Astrocyte of the hippocampus (primary cell): ENCODE measurements around the gene FOSB.

Experiments
- DNase-seq: peaks from one replicate; pipeline ENCODE4 v3.0.0; 2011; ENCODE audit warnings: low read depth, low spot score

Gene FOSB

GRCh38 chr19:45468159-45468651, 409 bp downstream of the FOSB start:
- DNase-seq, result peak; percentile 51

DNA sequence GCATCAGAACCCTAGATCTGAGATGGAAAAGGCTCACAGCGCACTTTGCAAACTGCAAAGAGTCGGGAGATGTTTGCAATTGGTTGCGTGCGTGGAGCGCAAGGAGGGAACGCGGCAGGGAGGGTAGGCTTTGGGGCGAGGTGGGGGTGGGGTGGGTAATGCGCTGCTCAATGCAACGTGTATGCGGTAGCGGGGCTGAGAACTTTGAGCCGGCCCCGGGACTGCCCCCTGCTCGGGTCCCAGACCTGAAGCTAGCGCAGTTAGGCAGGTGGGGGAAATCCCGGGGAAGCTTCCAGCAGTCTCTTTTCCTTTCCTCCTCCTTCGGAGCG, 971 bp downstream of the FOSB start:
- DNase-seq, result no peak

GRCh38 chr19:45469132-45469944, 1.5 kb downstream of the FOSB start:
- DNase-seq, result peak; percentile 97

DNA sequence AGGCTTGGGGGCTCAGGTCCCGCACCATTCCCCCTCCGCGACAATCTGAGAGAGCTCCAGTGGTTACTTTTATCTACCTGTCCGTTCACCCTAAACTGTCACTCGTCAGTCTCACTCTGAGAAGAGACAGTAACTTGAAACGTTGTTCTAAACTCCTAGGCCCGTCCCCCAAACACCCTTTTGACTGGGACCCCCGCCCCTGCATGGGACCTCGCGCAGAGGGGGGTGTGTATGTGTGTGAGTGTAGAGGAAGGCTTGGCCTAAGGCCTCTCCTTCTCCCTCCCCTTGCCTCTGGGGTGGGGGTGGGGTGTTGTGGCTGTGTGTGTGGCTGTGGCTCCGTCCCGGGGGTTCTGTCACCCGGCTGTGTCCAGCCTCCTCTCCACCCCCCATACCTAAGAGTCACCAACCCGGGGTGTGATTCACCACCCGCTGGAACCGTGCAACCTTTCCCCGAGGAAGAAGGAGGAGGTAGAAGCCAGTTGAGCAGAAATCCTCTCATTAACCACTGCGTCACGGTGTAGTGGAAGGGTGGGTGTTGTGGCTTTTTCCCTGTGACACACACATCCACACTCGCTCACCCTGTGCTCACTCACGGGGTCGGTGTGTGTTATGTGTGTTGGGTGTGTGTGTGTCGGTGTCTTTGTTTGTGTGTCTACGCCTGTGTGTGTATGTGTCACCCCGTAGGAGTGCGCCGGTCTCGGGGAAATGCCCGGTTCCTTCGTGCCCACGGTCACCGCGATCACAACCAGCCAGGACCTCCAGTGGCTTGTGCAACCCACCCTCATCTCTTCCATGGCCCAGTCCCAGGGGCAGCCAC, 2.4 kb downstream of the FOSB start:
- DNase-seq, result peak; percentile 82

DNA sequence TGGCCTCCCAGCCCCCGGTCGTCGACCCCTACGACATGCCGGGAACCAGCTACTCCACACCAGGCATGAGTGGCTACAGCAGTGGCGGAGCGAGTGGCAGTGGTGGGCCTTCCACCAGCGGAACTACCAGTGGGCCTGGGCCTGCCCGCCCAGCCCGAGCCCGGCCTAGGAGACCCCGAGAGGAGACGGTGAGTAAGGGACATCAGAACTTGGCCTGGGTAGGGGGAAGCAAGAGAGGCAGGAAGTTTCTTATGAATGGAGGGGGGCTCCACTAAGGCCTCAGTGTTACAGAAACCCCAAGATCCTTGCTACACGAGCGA, 2.9 kb downstream of the FOSB start:
- no peak for DNase-seq

- peak; percentile 22 for DNase-seq
Measured at GRCh38 chr19:45471111-45471930, 3.5 kb downstream of the FOSB start.

DNA sequence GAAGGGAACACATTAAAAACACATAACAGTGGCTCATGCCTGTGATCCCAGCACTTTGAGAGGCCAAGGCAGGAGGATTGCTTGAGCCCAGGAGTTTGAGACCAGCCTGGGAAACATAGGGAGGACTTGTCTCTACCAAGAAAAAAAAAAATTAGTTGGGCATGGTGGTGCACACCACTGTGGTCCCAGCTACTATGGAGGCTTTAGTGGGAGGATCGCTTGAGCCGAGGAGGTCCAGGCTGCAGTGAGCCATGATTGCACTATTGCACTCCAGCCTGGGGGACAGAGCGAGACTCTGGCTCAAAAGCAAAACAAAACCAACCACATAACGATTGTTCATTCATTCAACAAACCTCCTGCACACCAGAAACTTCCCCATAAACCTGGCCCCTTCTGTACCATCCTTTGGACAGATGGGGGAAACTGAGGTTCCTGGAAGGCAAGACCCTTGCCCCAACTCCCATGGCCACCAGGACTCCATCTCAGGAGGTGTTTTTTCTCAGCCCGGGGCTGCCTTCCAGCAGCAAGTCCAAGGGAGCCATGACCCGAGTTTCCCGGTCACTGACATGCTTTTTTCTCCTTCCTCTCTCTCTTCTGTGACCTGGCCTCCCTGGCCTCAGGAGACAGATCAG, 4.3 kb downstream of the FOSB start:
- DNase-seq, result peak; percentile 39

DNA sequence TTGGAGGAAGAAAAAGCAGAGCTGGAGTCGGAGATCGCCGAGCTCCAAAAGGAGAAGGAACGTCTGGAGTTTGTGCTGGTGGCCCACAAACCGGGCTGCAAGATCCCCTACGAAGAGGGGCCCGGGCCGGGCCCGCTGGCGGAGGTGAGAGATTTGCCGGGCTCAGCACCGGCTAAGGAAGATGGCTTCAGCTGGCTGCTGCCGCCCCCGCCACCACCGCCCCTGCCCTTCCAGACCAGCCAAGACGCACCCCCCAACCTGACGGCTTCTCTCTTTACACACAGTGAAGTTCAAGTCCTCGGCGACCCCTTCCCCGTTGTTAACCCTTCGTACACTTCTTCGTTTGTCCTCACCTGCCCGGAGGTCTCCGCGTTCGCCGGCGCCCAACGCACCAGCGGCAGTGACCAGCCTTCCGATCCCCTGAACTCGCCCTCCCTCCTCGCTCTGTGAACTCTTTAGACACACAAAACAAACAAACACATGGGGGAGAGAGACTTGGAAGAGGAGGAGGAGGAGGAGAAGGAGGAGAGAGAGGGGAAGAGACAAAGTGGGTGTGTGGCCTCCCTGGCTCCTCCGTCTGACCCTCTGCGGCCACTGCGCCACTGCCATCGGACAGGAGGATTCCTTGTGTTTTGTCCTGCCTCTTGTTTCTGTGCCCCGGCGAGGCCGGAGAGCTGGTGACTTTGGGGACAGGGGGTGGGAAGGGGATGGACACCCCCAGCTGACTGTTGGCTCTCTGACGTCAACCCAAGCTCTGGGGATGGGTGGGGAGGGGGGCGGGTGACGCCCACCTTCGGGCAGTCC, 5.0 kb downstream of the FOSB start:
- peak; percentile 43 for DNase-seq

DNA sequence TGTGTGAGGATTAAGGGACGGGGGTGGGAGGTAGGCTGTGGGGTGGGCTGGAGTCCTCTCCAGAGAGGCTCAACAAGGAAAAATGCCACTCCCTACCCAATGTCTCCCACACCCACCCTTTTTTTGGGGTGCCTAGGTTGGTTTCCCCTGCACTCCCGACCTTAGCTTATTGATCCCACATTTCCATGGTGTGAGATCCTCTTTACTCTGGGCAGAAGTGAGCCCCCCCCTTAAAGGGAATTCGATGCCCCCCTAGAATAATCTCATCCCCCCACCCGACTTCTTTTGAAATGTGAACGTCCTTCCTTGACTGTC, 5.5 kb downstream of the FOSB start:
- DNase-seq, result peak; percentile 15

DNA sequence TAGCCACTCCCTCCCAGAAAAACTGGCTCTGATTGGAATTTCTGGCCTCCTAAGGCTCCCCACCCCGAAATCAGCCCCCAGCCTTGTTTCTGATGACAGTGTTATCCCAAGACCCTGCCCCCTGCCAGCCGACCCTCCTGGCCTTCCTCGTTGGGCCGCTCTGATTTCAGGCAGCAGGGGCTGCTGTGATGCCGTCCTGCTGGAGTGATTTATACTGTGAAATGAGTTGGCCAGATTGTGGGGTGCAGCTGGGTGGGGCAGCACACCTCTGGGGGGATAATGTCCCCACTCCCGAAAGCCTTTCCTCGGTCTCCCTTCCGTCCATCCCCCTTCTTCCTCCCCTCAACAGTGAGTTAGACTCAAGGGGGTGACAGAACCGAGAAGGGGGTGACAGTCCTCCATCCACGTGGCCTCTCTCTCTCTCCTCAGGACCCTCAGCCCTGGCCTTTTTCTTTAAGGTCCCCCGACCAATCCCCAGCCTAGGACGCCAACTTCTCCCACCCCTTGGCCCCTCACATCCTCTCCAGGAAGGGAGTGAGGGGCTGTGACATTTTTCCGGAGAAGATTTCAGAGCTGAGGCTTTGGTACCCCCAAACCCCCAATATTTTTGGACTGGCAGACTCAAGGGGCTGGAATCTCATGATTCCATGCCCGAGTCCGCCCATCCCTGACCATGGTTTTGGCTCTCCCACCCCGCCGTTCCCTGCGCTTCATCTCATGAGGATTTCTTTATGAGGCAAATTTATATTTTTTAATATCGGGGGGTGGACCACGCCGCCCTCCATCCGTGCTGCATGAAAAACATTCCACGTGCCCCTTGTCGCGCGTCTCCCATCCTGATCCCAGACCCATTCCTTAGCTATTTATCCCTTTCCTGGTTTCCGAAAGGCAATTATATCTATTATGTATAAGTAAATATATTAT, 6.1 kb downstream of the FOSB start:
- peak; percentile 34 for DNase-seq

DNA sequence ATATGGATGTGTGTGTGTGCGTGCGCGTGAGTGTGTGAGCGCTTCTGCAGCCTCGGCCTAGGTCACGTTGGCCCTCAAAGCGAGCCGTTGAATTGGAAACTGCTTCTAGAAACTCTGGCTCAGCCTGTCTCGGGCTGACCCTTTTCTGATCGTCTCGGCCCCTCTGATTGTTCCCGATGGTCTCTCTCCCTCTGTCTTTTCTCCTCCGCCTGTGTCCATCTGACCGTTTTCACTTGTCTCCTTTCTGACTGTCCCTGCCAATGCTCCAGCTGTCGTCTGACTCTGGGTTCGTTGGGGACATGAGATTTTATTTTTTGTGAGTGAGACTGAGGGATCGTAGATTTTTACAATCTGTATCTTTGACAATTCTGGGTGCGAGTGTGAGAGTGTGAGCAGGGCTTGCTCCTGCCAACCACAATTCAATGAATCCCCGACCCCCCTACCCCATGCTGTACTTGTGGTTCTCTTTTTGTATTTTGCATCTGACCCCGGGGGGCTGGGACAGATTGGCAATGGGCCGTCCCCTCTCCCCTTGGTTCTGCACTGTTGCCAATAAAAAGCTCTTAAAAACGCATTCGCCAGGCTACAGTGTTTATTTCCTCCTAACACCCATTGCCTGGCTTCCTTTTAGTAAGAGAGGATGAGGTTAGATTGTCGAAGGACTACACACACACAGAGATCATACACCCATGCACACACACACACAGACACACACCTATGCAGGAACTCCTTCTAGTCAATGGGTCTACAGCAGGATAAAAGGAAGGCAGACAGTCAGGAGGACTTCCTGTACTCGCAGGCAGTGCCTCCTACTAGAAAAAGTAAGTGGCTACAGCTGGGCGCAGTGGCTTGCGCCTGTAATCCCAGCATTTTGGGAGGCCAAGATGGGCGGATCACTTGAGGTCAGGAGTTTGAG, 7.1 kb downstream of the FOSB start:
- peak; percentile 45 for DNase-seq

GRCh38 chr19:45475537-45476291, 7.9 kb downstream of the FOSB start:
- peak; percentile 62 for DNase-seq

DNA sequence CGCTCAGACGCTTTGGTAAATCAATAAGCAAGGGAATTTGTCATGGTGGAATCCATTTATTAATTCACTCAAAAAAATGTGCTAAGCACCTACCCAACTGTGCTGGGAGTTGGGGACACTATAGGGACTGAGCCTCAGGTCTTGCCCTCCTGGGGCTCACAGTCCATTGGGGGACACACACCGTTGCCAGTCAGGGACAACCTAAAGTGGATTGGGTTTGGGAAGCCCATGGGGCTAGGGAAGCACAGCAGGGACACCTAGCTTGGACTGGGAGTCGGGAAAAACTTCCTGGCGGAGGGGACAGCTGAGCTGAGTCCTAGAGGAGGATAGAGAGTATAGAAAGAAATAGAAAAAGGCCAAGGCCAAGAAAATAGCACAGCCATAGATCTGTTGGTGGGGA, 8.5 kb downstream of the FOSB start:
- DNase-seq, result peak; percentile 54

- no peak for DNase-seq
Measured at GRCh38 chr19:45477186-45477585, 9.4 kb downstream of the FOSB start.

- DNase-seq, result no peak
Measured at GRCh38 chr19:45477713-45478453, 10.1 kb downstream of the FOSB start.

GRCh38 chr19:45478454-45479238, 10.8 kb downstream of the FOSB start:
- DNase-seq, result peak; percentile 94

DNA sequence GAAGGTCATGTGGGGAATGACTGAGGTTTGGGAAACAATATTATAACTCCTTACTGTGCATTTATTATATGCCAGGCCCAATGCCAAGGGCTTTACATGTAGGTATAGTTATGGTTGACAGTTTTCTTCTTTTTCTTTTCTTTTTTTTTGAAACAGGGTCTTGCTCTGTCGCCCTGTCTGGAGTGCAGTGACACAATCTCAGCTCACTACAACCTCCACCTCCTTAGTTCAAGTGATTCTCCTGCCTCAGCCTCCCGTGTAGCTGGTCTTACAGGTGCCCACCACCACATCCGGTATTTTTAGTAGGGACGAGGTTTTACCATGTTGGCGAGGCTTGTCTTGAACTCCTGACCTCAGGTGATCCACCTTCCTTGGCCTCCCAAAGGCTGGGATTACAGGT, 15.2 kb downstream of the FOSB start:
- DNase-seq, result no peak
